ENCODE data around the gene RNF5.

DNA sequence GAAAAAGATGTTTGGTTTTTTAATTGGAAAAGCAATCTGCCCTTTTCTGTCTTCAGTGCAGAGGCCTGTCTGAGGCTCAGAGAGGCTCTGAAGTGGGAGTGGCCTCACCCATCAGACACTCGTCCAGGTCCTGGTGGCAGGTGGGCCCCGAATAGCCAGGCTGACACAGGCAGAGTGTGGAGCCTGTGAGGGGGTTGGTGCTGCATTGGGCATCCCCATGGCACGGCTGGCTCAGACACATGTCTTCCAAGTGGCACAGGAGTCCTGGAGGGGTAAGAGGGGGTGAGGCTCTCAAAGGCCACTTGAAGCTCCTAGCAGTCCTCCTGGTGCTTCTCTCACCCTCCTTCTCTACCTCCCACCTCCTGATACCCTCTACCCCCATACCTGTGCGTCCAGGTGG lies 41.8 kb downstream of the RNF5 start:
- no peak for TF ChIP-seq ZNF274 (IDR thresholded peaks at IDR 0.05; ENCODE audit: low read depth, low read length)
- TF ChIP-seq SUZ12 (IDR thresholded peaks at IDR 0.05; ENCODE audit: extremely low read depth, insufficient read depth, insufficient read length): no peak
- no peak for TF ChIP-seq YY1 (IDR thresholded peaks at IDR 0.05; ENCODE audit: insufficient read depth, insufficient read length)

Data from NT2/D1 (cell line).